WTC11 (cell line): ENCODE measurements around the gene PHF12. TPM values are rescaled to one million over a fixed set of nuclear protein-coding genes. Genes with fewer than 3 reads are reported as not detected.

Experiments
- ATAC-seq: fragments of 200-7000 bp; cut with Tn5 transposase; 2 replicates; pipeline ENCODE4 v1.10.0; 2021; ENCODE audit warnings: mild to moderate bottlenecking, moderate library complexity
- CTCF ChIA-PET: fragments of 300-600 bp; sonication (Branson Sonifier 250); formaldehyde crosslinking; loops from one replicate; lab custom pipeline; 2021; ENCODE audit warnings: antibody characterized with exemption; lab: Charles Lee
- POLR2A ChIA-PET: fragments of 350-600 bp; sonication (Branson Sonifier 250); formaldehyde crosslinking; loops from one replicate; lab custom pipeline; 2021; ENCODE audit warnings: antibody characterized with exemption; lab: Charles Lee
- DNase-seq: peaks from one replicate; pipeline ENCODE4 v3.0.0; 2021; ENCODE audit warnings: low spot score
- H3K27ac Mint-ChIP-seq: 2 replicates; pipeline ENCODE4 v1.8.0; 2021; ENCODE audit warnings: mixed read lengths
- H3K27me3 Mint-ChIP-seq: 2 replicates; pipeline ENCODE4 v1.8.0; 2021; ENCODE audit warnings: low read depth, mild to moderate bottlenecking, moderate library complexity, mixed read lengths
- H3K36me3 Mint-ChIP-seq: 2 replicates; pipeline ENCODE4 v1.8.0; 2021; ENCODE audit warnings: mixed read lengths
- H3K4me1 Mint-ChIP-seq: 2 replicates; pipeline ENCODE4 v1.8.0; 2022; ENCODE audit warnings: mixed read lengths
- H3K4me3 Mint-ChIP-seq: 2 replicates; pipeline ENCODE4 v1.8.0; 2021; ENCODE audit warnings: mild to moderate bottlenecking, moderate library complexity, mixed read lengths
- H3K9me3 Mint-ChIP-seq: 2 replicates; pipeline ENCODE4 v1.8.0; 2021; ENCODE audit warnings: mixed read lengths
- ATF1 ChIP-seq: sonication (generic); formaldehyde crosslinking; IDR thresholded peaks from 2 replicates; pipeline ENCODE4 v1.8.1; 2023; ENCODE audit warnings: mild to moderate bottlenecking, moderate library complexity, missing genetic modification reagents
- CREM ChIP-seq: sonication (generic); formaldehyde crosslinking; IDR thresholded peaks from 2 replicates; pipeline ENCODE4 v1.8.1; 2022; ENCODE audit warnings: mild to moderate bottlenecking, missing genetic modification reagents, moderate library complexity
- EMX1 ChIP-seq: fragments of 250-450 bp; sonication (Bioruptor Pico); IDR thresholded peaks from 2 replicates; pipeline ENCODE4 v1.8.0; 2021; ENCODE audit warnings: mild to moderate bottlenecking
- ESRRA ChIP-seq: sonication (generic); formaldehyde crosslinking; IDR thresholded peaks from 2 replicates; pipeline ENCODE4 v1.8.1; 2022; ENCODE audit warnings: mild to moderate bottlenecking, missing genetic modification reagents, borderline replicate concordance
- ETV6 ChIP-seq: sonication (generic); formaldehyde crosslinking; IDR thresholded peaks from 2 replicates; pipeline ENCODE4 v1.8.1; 2022; ENCODE audit warnings: mild to moderate bottlenecking, missing genetic modification reagents
- MYBL2 ChIP-seq: sonication (generic); formaldehyde crosslinking; IDR thresholded peaks from 2 replicates; pipeline ENCODE4 v1.8.1; 2023; ENCODE audit warnings: mild to moderate bottlenecking, moderate library complexity, missing genetic modification reagents
- NR2C2 ChIP-seq: sonication (generic); formaldehyde crosslinking; IDR thresholded peaks from 2 replicates; pipeline ENCODE4 v1.8.0; 2022; ENCODE audit warnings: mild to moderate bottlenecking, missing genetic modification reagents
- PRRX2 ChIP-seq: fragments of 250-450 bp; sonication (Bioruptor Pico); IDR thresholded peaks from 2 replicates; pipeline ENCODE4 v1.8.0; 2021; ENCODE audit warnings: mild to moderate bottlenecking
- RELA ChIP-seq: sonication (generic); formaldehyde crosslinking; IDR thresholded peaks from 2 replicates; pipeline ENCODE4 v1.8.1; 2022; ENCODE audit warnings: missing genetic modification reagents, mild to moderate bottlenecking, borderline replicate concordance
- SP1 ChIP-seq: sonication (generic); formaldehyde crosslinking; conservative IDR thresholded peaks from 2 replicates; pipeline ENCODE4 v1.8.1; 2022; ENCODE audit warnings: missing genetic modification reagents
- TCF7 ChIP-seq: sonication (generic); formaldehyde crosslinking; IDR thresholded peaks from 2 replicates; pipeline ENCODE4 v1.8.0; 2022; ENCODE audit warnings: mild to moderate bottlenecking, low read depth, missing genetic modification reagents, moderate library complexity
- TEAD1 ChIP-seq: sonication (generic); formaldehyde crosslinking; IDR thresholded peaks from 2 replicates; pipeline ENCODE4 v1.8.0; 2022; ENCODE audit warnings: mild to moderate bottlenecking, missing genetic modification reagents
- ZBTB21 ChIP-seq: sonication (generic); formaldehyde crosslinking; IDR thresholded peaks from 2 replicates; pipeline ENCODE4 v1.8.1; 2023; ENCODE audit warnings: mild to moderate bottlenecking, missing genetic modification reagents, borderline replicate concordance
- ZNF121 ChIP-seq: sonication (generic); formaldehyde crosslinking; IDR thresholded peaks from 2 replicates; pipeline ENCODE4 v1.8.0; 2023; ENCODE audit warnings: missing genetic modification reagents
- ZNF232 ChIP-seq: sonication (generic); formaldehyde crosslinking; IDR thresholded peaks from 2 replicates; pipeline ENCODE4 v1.8.0; 2022; ENCODE audit warnings: mild to moderate bottlenecking, missing genetic modification reagents
- ZNF416 ChIP-seq: fragments of 250-450 bp; sonication (Bioruptor Pico); IDR thresholded peaks from 2 replicates; pipeline ENCODE4 v1.9.0; 2021; ENCODE audit warnings: mild to moderate bottlenecking, inconsistent platforms
- ZNF423 ChIP-seq: fragments of 250-450 bp; sonication (Bioruptor Pico); IDR thresholded peaks from 2 replicates; pipeline ENCODE4 v2.1.2; 2022; ENCODE audit warnings: mild to moderate bottlenecking, moderate library complexity
- total RNA-seq: library from RNA; stranded (reverse); gene quantifications from 3 replicates; pipeline ENCODE4 v1.2.3, GENCODE V29; 2021
- TF ChIP-seq, protein P1 (sequence below): fragments of 200-600 bp; IDR thresholded peaks from 2 replicates; pipeline ENCODE4 v1.8.0; 2022; ENCODE audit warnings: antibody characterized with exemption
- TF ChIP-seq, protein P2 (sequence below): fragments of 250-450 bp; sonication (Bioruptor Pico); IDR thresholded peaks from 2 replicates; pipeline ENCODE4 v1.9.0; 2021; ENCODE audit warnings: mild to moderate bottlenecking
- TF ChIP-seq, protein P3 (sequence below): fragments of 250-450 bp; sonication (Bioruptor Pico); IDR thresholded peaks from 2 replicates; pipeline ENCODE4 v1.9.0; 2021; ENCODE audit warnings: moderate library complexity, mild to moderate bottlenecking, inconsistent platforms, borderline replicate concordance
- TF ChIP-seq, protein P4 (sequence below): sonication (generic); formaldehyde crosslinking; IDR thresholded peaks from 2 replicates; pipeline ENCODE4 v1.8.0; 2023; ENCODE audit warnings: missing genetic modification reagents
- TF ChIP-seq, protein P5 (sequence below): sonication (generic); formaldehyde crosslinking; IDR thresholded peaks from 2 replicates; pipeline ENCODE4 v1.8.0; 2022; ENCODE audit warnings: mild to moderate bottlenecking, missing genetic modification reagents
- TF ChIP-seq, protein P6 (sequence below): sonication (generic); formaldehyde crosslinking; IDR thresholded peaks from 2 replicates; pipeline ENCODE4 v1.8.1; 2023; ENCODE audit warnings: mild to moderate bottlenecking, missing genetic modification reagents, moderate library complexity
- TF ChIP-seq, protein P7 (sequence below): sonication (generic); formaldehyde crosslinking; IDR thresholded peaks from 2 replicates; pipeline ENCODE4 v1.8.1; 2023; ENCODE audit warnings: mild to moderate bottlenecking, moderate library complexity, missing genetic modification reagents
- TF ChIP-seq, protein P8 (sequence below): fragments of 250-450 bp; sonication (Bioruptor Pico); IDR thresholded peaks from 2 replicates; pipeline ENCODE4 v1.9.0; 2021; ENCODE audit warnings: mild to moderate bottlenecking

The PHF12 gene
- total RNA-seq, 1 experiment from 2014 or later: 69.8 TPM

DNA sequence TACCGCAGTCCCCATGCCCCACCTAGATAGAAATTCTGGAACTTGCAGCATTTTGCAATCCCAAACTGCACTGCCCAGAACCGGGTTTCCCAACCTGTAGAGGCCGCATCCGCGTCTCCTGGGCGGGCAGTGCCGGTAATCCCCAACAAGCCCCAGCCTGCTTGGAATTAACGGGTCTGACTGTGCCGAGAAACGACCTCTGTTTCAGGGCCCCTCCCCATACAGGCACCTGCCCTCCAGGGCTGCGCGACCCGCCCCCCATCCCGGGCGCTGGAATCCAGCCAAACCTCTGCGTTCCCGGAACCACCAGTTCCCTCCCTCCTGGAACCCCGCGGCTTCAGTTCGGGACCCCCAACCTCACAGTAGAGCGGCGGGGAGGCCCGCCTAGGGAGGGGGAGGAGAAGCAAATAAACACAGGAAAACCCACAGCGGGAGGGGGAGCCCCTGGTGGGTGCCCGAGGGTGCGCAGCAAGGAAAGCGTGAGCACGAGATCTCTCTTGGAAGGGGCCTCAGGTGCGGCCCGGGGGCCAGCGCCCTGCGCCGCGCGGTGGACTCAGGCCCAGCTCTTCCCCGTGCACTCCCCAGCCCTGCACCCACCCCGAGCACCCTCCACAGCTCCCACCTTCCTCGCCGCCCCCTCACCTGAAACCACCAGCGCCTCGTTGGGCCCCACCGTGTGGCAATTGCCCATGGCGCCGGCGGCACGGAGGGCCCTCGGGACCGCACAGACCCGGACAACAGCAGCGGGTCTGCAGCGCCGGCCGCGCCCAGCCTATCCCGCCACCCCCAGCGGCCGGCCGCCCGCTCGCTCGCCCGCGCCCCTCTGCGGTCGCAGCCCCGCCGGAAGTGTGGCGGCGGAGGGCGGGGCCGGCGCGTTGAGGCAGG lies 54.2 kb downstream of the PHF12 start, which contains the start of gene FLOT2:
Gene FLOT2, minus strand, starts transcription at position 850 of the 885 bp plus-strand sequence. Its CDS starts 159 bp downstream, at position 691.
- Mint-ChIP-seq H3K36me3 (peaks cover 13% of the 10 kb centered on the region), H3K4me1 (peaks cover 33% of the 10 kb centered on the region), H3K9me3 (no peaks in the 10 kb centered on the region), H3K27me3 (no peaks in the 10 kb centered on the region), H3K27ac (peak within 1 kb of the TSS; percentile 93), H3K4me3 (peak within 1 kb of the TSS; percentile 94)
- ATAC-seq: peak; percentile 69
- ChIA-PET POLR2A (interaction anchor here (0.8 to 4.0 kb wide), 6 partner anchors 20 to 178 kb away, joined by 3 to 21 read pairs (median 4); partner anchors contain the start of genes FAM222B, NEK8 and RPL23A), CTCF (interaction anchor here (0.9 to 5.1 kb wide), 12 partner anchors 15 to 220 kb away, joined by 4 to 55 read pairs (median 6); partner anchors contain the start of genes NEK8, PHF12, RPL23A and TLCD1)
- DNase-seq: peak; percentile 72
- TF ChIP-seq, protein P1, sequence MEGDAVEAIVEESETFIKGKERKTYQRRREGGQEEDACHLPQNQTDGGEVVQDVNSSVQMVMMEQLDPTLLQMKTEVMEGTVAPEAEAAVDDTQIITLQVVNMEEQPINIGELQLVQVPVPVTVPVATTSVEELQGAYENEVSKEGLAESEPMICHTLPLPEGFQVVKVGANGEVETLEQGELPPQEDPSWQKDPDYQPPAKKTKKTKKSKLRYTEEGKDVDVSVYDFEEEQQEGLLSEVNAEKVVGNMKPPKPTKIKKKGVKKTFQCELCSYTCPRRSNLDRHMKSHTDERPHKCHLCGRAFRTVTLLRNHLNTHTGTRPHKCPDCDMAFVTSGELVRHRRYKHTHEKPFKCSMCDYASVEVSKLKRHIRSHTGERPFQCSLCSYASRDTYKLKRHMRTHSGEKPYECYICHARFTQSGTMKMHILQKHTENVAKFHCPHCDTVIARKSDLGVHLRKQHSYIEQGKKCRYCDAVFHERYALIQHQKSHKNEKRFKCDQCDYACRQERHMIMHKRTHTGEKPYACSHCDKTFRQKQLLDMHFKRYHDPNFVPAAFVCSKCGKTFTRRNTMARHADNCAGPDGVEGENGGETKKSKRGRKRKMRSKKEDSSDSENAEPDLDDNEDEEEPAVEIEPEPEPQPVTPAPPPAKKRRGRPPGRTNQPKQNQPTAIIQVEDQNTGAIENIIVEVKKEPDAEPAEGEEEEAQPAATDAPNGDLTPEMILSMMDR: no peak
- TF ChIP-seq RELA (CRISPR knock-in tag) (peak; percentile 76; the same call in 1 of the 2 replicates), TCF7 (CRISPR knock-in tag) (peak; percentile 57; the same call in 1 of the 2 replicates), SP1 (CRISPR knock-in tag) (peak; percentile 90; the same call in 1 of the 2 replicates), ATF1 (CRISPR knock-in tag) (0 out of 2 replicates have a peak, but pooled peaks have one; percentile 40), PRRX2 (CRISPR knock-in tag) (peak; percentile 1), ZNF121 (CRISPR knock-in tag) (peak; percentile 2; the same call in 1 of the 2 replicates), EMX1 (peak; percentile 75; the same call in 1 of the 2 replicates), TEAD1 (CRISPR knock-in tag) (peak; percentile 39; the same call in 1 of the 2 replicates), ZNF423 (CRISPR knock-in tag) (peak; percentile 97), ZNF416 (CRISPR knock-in tag) (peak; percentile 59; the same call in 1 of the 2 replicates), ETV6 (CRISPR knock-in tag) (0 out of 2 replicates have a peak, but pooled peaks have one; percentile 25), NR2C2 (CRISPR knock-in tag) (no peak), MYBL2 (CRISPR knock-in tag) (peak; percentile 55; the same call in 1 of the 2 replicates), ZNF232 (CRISPR knock-in tag) (no peak), ZBTB21 (CRISPR knock-in tag) (no peak; the same call in 1 of the 2 replicates), ESRRA (peak; percentile 89), CREM (CRISPR knock-in tag) (peak; percentile 82)
- TF ChIP-seq, protein P2, sequence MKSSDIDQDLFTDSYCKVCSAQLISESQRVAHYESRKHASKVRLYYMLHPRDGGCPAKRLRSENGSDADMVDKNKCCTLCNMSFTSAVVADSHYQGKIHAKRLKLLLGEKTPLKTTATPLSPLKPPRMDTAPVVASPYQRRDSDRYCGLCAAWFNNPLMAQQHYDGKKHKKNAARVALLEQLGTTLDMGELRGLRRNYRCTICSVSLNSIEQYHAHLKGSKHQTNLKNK: peak; percentile 31; the same call in 1 of the 2 replicates
- TF ChIP-seq, protein P3, sequence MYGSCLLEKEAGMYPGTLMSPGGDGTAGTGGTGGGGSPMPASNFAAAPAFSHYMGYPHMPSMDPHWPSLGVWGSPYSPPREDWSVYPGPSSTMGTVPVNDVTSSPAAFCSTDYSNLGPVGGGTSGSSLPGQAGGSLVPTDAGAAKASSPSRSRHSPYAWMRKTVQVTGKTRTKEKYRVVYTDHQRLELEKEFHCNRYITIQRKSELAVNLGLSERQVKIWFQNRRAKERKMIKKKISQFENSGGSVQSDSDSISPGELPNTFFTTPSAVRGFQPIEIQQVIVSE (CRISPR knock-in tag): no peak
- TF ChIP-seq, protein P4, sequence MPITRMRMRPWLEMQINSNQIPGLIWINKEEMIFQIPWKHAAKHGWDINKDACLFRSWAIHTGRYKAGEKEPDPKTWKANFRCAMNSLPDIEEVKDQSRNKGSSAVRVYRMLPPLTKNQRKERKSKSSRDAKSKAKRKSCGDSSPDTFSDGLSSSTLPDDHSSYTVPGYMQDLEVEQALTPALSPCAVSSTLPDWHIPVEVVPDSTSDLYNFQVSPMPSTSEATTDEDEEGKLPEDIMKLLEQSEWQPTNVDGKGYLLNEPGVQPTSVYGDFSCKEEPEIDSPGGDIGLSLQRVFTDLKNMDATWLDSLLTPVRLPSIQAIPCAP (CRISPR knock-in tag): no peak
- TF ChIP-seq, protein P5, sequence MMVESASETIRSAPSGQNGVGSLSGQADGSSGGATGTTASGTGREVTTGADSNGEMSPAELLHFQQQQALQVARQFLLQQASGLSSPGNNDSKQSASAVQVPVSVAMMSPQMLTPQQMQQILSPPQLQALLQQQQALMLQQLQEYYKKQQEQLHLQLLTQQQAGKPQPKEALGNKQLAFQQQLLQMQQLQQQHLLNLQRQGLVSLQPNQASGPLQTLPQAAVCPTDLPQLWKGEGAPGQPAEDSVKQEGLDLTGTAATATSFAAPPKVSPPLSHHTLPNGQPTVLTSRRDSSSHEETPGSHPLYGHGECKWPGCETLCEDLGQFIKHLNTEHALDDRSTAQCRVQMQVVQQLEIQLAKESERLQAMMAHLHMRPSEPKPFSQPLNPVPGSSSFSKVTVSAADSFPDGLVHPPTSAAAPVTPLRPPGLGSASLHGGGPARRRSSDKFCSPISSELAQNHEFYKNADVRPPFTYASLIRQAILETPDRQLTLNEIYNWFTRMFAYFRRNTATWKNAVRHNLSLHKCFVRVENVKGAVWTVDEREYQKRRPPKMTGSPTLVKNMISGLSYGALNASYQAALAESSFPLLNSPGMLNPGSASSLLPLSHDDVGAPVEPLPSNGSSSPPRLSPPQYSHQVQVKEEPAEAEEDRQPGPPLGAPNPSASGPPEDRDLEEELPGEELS (CRISPR knock-in tag): peak; percentile 76
- TF ChIP-seq, protein P6, sequence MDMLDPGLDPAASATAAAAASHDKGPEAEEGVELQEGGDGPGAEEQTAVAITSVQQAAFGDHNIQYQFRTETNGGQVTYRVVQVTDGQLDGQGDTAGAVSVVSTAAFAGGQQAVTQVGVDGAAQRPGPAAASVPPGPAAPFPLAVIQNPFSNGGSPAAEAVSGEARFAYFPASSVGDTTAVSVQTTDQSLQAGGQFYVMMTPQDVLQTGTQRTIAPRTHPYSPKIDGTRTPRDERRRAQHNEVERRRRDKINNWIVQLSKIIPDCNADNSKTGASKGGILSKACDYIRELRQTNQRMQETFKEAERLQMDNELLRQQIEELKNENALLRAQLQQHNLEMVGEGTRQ: peak; percentile 48
- TF ChIP-seq, protein P7, sequence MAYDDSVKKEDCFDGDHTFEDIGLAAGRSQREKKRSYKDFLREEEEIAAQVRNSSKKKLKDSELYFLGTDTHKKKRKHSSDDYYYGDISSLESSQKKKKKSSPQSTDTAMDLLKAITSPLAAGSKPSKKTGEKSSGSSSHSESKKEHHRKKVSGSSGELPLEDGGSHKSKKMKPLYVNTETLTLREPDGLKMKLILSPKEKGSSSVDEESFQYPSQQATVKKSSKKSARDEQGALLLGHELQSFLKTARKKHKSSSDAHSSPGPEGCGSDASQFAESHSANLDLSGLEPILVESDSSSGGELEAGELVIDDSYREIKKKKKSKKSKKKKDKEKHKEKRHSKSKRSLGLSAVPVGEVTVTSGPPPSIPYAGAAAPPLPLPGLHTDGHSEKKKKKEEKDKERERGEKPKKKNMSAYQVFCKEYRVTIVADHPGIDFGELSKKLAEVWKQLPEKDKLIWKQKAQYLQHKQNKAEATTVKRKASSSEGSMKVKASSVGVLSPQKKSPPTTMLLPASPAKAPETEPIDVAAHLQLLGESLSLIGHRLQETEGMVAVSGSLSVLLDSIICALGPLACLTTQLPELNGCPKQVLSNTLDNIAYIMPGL (CRISPR knock-in tag): peak; percentile 57; the same call in 1 of the 2 replicates
- TF ChIP-seq, protein P8, sequence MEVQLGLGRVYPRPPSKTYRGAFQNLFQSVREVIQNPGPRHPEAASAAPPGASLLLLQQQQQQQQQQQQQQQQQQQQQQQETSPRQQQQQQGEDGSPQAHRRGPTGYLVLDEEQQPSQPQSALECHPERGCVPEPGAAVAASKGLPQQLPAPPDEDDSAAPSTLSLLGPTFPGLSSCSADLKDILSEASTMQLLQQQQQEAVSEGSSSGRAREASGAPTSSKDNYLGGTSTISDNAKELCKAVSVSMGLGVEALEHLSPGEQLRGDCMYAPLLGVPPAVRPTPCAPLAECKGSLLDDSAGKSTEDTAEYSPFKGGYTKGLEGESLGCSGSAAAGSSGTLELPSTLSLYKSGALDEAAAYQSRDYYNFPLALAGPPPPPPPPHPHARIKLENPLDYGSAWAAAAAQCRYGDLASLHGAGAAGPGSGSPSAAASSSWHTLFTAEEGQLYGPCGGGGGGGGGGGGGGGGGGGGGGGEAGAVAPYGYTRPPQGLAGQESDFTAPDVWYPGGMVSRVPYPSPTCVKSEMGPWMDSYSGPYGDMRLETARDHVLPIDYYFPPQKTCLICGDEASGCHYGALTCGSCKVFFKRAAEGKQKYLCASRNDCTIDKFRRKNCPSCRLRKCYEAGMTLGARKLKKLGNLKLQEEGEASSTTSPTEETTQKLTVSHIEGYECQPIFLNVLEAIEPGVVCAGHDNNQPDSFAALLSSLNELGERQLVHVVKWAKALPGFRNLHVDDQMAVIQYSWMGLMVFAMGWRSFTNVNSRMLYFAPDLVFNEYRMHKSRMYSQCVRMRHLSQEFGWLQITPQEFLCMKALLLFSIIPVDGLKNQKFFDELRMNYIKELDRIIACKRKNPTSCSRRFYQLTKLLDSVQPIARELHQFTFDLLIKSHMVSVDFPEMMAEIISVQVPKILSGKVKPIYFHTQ: no peak
